Daoy (cell line): ENCODE measurements around the gene RILPL2. TPM values are rescaled to one million over a fixed set of nuclear protein-coding genes. Genes with fewer than 3 reads are reported as not detected.
"Not testable (repeated sequence)": the region's sequence is repeated elsewhere in the genome, so short reads cannot be mapped to it uniquely, and the experiment has no call there.

Experiments used
- DNase-seq: peaks from one replicate; pipeline ENCODE4 v3.0.0-alpha.2; 2015; ENCODE audit warnings: low read depth
- total RNA-seq: library from RNA; depleted of rRNA; stranded (reverse); fragments of >200 nt; shearing (Covaris generic); gene quantifications from 2 replicates; pipeline ENCODE4 v1.2.3, GENCODE V29; 2014

The RILPL2 gene
- total RNA-seq, 1 experiment from 2014 or later, result 2.3 TPM

GRCh38 chr12:123449856-123450255 is 13.4 kb upstream of the RILPL2 start:
- DNase-seq, result no peak

GRCh38 chr12:123449249-123449733 is 12.8 kb upstream of the RILPL2 start:
- no peak for DNase-seq

DNA sequence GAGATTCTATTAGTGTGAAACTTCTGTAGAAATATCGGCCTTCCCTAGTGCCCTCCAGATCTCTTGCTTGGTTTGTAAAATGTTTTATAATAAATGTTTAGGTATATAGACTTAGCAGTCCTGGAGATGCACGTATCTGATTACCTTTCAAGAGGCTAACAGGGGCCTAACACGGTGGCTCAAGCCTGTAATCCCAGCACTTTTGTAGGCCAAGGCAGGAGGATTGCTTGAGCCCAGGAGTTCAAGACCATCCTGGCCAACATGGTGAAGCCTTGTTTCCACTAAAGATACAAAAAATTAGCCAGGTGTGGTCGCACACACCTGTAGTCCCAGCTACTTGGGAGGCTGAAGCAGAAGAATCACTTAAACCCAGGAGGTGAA is 9.8 kb upstream of the RILPL2 start:
- DNase-seq, result no peak

- no peak for DNase-seq
These were observed 9.2 kb upstream of the RILPL2 start for GRCh38 chr12:123445388-123446332.

DNA sequence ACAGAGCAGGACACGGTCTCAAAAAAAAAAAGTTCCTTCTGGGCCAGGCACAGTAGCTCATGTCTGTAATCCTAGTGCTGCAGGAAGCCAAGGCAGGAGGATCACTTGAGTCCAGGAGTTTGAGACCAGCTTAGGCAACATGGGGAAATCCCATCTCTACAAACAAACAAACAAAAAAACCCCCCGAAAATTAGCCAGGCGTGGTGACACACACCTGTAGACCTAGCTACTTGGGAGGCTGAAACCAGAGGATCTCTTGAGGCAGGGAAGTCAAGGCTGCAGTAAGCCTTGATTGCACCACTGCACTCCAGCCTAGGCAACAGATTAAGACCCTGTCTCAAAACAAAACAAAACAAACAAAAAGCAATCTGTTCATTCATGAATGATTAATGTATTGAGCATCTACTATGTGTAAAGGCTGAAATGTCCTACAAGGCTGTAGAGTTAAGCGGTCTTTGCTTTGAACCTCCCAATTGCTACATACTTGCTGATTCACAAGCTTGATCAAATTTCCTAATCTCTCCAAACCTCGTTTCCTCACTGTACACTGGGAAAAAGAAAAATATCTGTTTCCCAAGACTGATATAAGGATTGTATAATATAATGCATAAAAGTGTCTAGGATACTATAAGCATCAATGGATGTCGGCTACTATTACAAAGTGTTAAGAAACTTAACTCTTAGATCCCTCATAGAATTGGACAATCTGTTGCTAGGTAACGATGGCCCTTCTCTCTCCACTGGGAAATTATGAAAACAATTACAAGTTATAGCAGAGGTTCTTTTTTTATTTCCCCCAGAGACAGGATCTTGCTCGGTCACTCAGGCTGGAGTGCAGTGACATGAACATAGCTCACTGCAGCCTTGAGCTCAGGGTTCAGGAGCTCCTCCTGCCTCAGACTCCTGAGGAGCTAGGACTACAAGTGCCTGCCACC is 7.9 kb upstream of the RILPL2 start:
- DNase-seq, result no peak

GRCh38 chr12:123442774-123443173 is 6.3 kb upstream of the RILPL2 start:
- DNase-seq, result no peak

GRCh38 chr12:123441523-123442164 is 5.2 kb upstream of the RILPL2 start:
- DNase-seq, result no peak

DNA sequence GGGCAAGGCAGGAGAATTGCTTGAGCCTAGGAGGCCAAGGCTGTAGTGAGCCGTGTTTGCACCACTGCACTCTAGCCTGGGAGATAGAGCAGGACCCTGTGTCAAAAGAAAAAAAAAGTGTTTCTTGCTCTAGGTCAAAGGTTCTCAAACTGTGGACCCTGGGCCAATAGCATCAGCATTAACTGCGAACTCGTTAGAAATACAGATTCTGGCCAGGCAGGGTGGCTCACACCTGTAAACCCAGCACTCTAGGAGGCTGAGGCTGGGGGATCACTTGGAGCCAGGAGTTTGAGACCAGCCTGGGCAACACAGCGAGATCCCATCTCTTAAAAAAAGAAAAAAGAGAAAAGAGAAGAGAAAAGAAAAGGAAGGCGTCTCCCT is 858 bp downstream of the RILPL2 start:
- DNase-seq, result no peak

DNA sequence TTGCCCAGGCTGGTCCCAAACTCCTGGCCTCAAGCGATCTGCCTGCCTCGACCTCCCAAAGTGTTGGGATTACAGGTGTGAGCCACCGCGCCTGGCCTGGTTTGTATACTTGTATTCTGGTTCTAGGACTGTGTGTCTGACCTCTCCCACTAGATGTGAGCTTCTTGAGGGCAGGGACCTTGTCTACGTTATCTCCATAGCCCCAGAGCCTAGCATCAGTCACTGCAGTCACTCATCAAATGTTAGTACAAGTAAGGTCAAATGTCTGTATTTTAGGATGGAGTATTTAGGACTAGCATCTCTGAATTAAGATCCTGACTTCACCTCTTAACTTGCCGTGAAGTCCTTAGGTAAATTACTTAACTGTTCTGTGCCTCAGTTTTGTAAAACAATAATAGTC is 2.9 kb downstream of the RILPL2 start:
- no peak for DNase-seq

GRCh38 chr12:123431951-123432817 is 4.3 kb downstream of the RILPL2 start:
- peak; percentile 23 for DNase-seq

DNA sequence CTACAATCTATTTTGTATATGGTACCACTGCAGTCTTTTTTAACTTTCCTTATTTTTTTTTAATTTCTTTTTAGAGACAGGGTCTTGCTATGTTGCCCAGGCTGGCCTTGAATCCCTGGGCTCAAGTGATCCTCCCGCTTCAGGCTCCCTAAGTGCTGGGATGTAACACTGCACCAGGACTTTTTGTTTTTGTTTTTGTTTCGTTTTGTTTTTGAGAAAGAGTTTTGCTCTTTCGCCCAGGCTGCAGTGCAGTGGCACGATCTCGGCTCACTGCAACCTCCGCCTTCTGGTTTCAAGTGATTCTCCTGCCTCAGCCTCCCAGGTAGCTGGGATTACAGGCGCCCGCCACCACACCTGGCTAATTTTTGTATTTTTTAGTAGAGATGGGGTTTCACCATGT is 7.4 kb downstream of the RILPL2 start:
- not testable (repeated sequence) for DNase-seq

GRCh38 chr12:123428591-123428990 is 7.9 kb downstream of the RILPL2 start:
- DNase-seq, result no peak

DNA sequence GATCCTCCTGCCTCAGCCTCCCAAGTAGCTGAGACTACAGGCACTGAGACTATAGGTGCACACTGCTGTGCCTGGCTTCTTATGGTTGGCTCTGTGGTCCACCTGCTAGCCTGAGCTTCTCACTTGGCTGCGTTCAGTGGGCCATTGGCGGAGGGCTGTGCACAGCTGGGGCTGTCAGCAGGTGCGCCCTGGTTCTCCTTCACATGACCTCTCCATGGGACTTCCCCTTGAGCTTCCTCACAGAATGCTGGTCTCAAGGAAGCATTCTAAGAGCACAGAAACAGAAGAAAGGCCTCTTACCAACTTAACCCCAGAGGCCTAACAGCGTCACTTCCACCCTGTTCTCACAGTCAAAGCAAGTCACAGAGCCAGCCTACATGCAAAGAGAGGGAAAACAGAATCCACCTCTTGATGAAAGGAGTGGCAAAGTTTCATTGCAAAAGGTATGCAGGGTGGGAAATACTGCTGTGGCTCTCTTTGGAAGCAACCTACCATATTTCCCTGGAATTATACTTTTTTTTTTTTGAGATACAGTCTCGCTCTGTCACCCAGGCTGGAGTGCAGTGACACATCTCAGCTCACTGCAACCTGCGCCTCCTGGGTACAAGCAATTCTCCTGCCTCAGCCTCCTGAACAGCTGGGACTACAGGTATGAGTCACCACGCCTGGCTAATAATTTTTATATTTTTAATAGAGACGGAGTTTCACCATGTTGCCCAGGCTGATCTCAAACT is 9.3 kb downstream of the RILPL2 start:
- DNase-seq, result no peak

- DNase-seq, result no peak
These were observed 15.2 kb downstream of the RILPL2 start for GRCh38 chr12:123421314-123421713.

DNA sequence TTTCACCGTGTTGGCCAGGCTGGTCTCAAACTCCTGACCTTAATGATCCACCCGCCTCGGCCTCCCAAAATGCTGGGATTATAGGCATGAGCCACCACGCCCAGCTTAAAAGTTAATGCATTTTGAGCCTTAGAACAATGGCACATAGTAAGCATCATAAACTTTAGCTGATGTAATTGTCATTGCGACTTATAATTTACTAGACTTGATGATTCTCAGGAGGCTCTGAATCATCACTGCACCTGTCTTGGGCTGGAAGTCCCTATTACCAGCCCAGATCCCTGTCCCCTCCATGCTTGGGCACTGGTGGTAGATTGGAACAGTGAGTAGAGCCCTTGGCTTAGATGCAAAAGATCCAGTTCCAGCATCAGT is 26.5 kb downstream of the RILPL2 start:
- no peak for DNase-seq

- DNase-seq, result not testable (repeated sequence)
These were observed 27.0 kb downstream of the RILPL2 start for GRCh38 chr12:123409284-123410040.

DNA sequence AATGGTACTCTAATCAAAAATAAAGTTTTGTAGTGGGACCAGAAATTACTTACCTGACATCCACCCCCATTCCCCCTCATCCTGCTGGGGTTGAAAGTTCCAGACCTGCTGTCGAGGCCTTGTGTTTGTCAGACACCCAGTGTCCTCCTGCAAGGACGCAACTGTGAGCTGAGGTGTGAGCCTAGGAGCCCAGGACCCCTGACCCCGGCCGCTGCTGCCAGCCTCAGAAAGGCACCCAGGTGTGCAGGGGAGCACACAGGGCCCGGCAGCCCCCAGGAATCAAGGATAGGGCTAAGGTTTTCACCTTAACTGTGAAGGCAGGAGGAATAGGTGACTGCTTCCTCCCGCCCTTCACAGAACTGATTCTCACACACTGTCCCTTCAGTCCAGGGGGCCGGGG is 27.9 kb downstream of the RILPL2 start:
- not testable (repeated sequence) for DNase-seq

DNA sequence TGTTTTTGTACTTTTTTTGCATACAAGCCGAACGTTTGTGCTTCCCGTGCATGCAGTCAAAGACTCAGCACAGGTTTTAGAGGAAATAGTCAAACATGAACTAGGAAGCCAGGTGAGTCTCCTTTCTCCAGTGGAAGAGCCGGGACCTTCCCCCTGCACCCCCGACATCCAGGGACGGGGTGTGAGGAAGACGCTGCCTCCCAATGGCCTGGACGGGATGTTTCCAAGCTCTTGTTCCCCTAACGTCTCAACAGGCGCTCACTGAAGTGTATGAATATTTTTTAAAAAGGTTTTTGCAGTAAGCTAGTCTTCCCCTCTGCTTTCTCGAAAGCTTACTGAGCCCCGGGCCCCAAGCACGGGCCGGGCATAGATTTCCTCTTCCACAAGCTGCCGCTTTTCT is 28.6 kb downstream of the RILPL2 start:
- not testable (repeated sequence) for DNase-seq

- DNase-seq, result not testable (repeated sequence)
These were observed 29.2 kb downstream of the RILPL2 start for GRCh38 chr12:123407269-123407668.
